HG03280 (cell line): ENCODE data around the gene NR1D2.
"Not testable (repeated sequence)": the region's sequence is repeated elsewhere in the genome, so short reads cannot be mapped to it uniquely, and the experiment has no call there.

ENCODE experiments used
- ATAC-seq: cut with Tn5 transposase; IDR thresholded peaks from one replicate; pipeline ENCODE4 v1.9.1; 2021; ENCODE audit warnings: mild to moderate bottlenecking, moderate library complexity; ENCODE audit not compliant: unreplicated experiment

NR1D2 gene

GRCh38 chr3:24002129-24002528 lies 57.0 kb downstream of the NR1D2 start:
- no peak for ATAC-seq

- no peak for ATAC-seq
Observed at GRCh38 chr3:24003466-24003865, 58.4 kb downstream of the NR1D2 start.

GRCh38 chr3:24004171-24004938 lies 59.3 kb downstream of the NR1D2 start:
- peak; percentile 71 for ATAC-seq

- ATAC-seq, result no peak
Observed at GRCh38 chr3:24005669-24006068, 60.6 kb downstream of the NR1D2 start.

GRCh38 chr3:24010834-24011233 lies 65.7 kb downstream of the NR1D2 start:
- ATAC-seq, result not testable (repeated sequence)

GRCh38 chr3:24012589-24013269 lies 67.6 kb downstream of the NR1D2 start:
- no peak for ATAC-seq

GRCh38 chr3:24017305-24017704 lies 72.2 kb downstream of the NR1D2 start:
- ATAC-seq, result no peak

GRCh38 chr3:24018784-24019570 lies 73.9 kb downstream of the NR1D2 start:
- ATAC-seq, result no peak

GRCh38 chr3:24019585-24019984 lies 74.5 kb downstream of the NR1D2 start:
- ATAC-seq, result no peak

- ATAC-seq, result no peak
Observed at GRCh38 chr3:24020036-24020691, 75.1 kb downstream of the NR1D2 start.

- no peak for ATAC-seq
Observed at GRCh38 chr3:24023197-24023596, 78.1 kb downstream of the NR1D2 start.

GRCh38 chr3:24025805-24026204 lies 80.7 kb downstream of the NR1D2 start:
- no peak for ATAC-seq

GRCh38 chr3:24026665-24027064 lies 81.6 kb downstream of the NR1D2 start:
- ATAC-seq, result not testable (repeated sequence)

GRCh38 chr3:24027946-24028345 lies 82.9 kb downstream of the NR1D2 start:
- no peak for ATAC-seq
